OCI-LY7 (cell line): ENCODE data around the gene PDE12. TPM values are rescaled to one million over a fixed set of nuclear protein-coding genes. Genes with fewer than 3 reads are reported as not detected.
"Not testable (repeated sequence)": the region's sequence is repeated elsewhere in the genome, so short reads cannot be mapped to it uniquely, and the experiment has no call there.

Experiments
- BruUV-seq: library from RNA; stranded (reverse); fragments of 400-500 nt; replicated peaks from 2 replicates; lab custom pipeline; 2021; lab: Mats Ljungman, UMichigan
- CTCF ChIA-PET: fragments of 300-600 bp; sonication (Branson Sonifier 250); formaldehyde crosslinking; loops from one replicate; lab custom pipeline; 2022; ENCODE audit warnings: antibody characterized with exemption; ENCODE audit not compliant: unreplicated experiment; lab: Charles Lee
- POLR2A ChIA-PET: fragments of 300-600 bp; sonication (Branson Sonifier 250); formaldehyde crosslinking; loops from one replicate; lab custom pipeline; 2022; ENCODE audit warnings: antibody characterized with exemption; lab: Charles Lee
- DNase-seq: peaks from one replicate; pipeline ENCODE4 v3.0.0-alpha.2; 2015; ENCODE audit warnings: low spot score
- H2AFZ ChIP-seq: fragments of 200-600 bp; sonication (generic), shearing (Covaris generic); 2 replicates; pipeline ENCODE4 v1.6.1; 2014; ENCODE audit warnings: mild to moderate bottlenecking, antibody characterized with exemption, low read length, moderate library complexity
- H3K27ac ChIP-seq: fragments of 200-600 bp; sonication (generic); 2 replicates; pipeline ENCODE4 v1.5.1; 2014; ENCODE audit warnings: mixed run types, low read depth, mild to moderate bottlenecking, moderate library complexity, low read length, inconsistent platforms; ENCODE audit not compliant: poor library complexity, severe bottlenecking
- H3K36me3 ChIP-seq: fragments of 200-600 bp; sonication (generic); 2 replicates; pipeline ENCODE4 v1.6.1; 2014; ENCODE audit warnings: mild to moderate bottlenecking, antibody characterized with exemption, low read length, moderate library complexity, mixed read lengths; ENCODE audit not compliant: insufficient read depth
- H3K4me1 ChIP-seq: fragments of 200-600 bp; sonication (generic); 2 replicates; pipeline ENCODE4 v1.5.1; 2014; ENCODE audit warnings: mild to moderate bottlenecking, low read length; ENCODE audit not compliant: insufficient read depth, poor library complexity, severe bottlenecking
- H3K4me2 ChIP-seq: fragments of 200-600 bp; sonication (generic); 2 replicates; pipeline ENCODE4 v1.6.1; 2014; ENCODE audit warnings: mild to moderate bottlenecking, low read length
- H3K4me3 ChIP-seq: fragments of 200-600 bp; sonication (generic); 2 replicates; pipeline ENCODE4 v1.5.1; 2014; ENCODE audit warnings: mild to moderate bottlenecking, low read depth, low read length; ENCODE audit not compliant: poor library complexity, severe bottlenecking
- H3K79me2 ChIP-seq: fragments of 200-600 bp; sonication (generic); 2 replicates; pipeline ENCODE4 v1.6.1; 2016; ENCODE audit warnings: low read depth, mild to moderate bottlenecking, low read length, moderate library complexity, mixed read lengths; ENCODE audit not compliant: insufficient read depth
- H3K9me2 ChIP-seq: fragments of 200-600 bp; sonication (generic); 2 replicates; pipeline ENCODE4 v1.6.1; 2016; ENCODE audit warnings: mild to moderate bottlenecking, low read length, mixed read lengths; ENCODE audit not compliant: insufficient read depth
- H3K9me3 ChIP-seq: fragments of 200-600 bp; sonication (generic); 2 replicates; pipeline ENCODE4 v1.6.1; 2014; ENCODE audit warnings: mild to moderate bottlenecking, mixed run types, low read length, mixed read lengths
- H4K20me1 ChIP-seq: fragments of 200-600 bp; sonication (generic); 2 replicates; pipeline ENCODE4 v1.6.1; 2014; ENCODE audit warnings: mild to moderate bottlenecking, antibody characterized with exemption, low read length, moderate library complexity, mixed read lengths; ENCODE audit not compliant: insufficient read depth
- EZH2phosphoT487 ChIP-seq: fragments of 200-600 bp; sonication (generic); IDR thresholded peaks from 2 replicates; pipeline ENCODE4 v1.6.1; 2018; ENCODE audit warnings: low read depth, borderline replicate concordance, mild to moderate bottlenecking, mixed run types, antibody characterized with exemption, low read length, moderate library complexity, mixed read lengths
- intact Hi-C: fragments of 100-400 bp; cut with micrococcal nuclease; formaldehyde crosslinking; loops from one replicate; pipeline ENCODE4 v1.10.0; 2022; ENCODE audit not compliant: unreplicated experiment
- total RNA-seq, 2 experiments: library from RNA; depleted of rRNA in 1 of 2; stranded (reverse); fragments of >200 nt in 1 of 2; shearing (Covaris generic) in 1 of 2; gene quantifications; 2 replicates each; pipeline ENCODE4 v1.2.3, GENCODE V29; 2014 to 2022
- TF ChIP-seq, protein P1 (sequence below): fragments of 200-600 bp; sonication (generic); conservative IDR thresholded peaks from 2 replicates; pipeline ENCODE4 v1.5.1; 2014; ENCODE audit warnings: mild to moderate bottlenecking, antibody characterized with exemption, low read length, moderate library complexity, mixed read lengths

The PDE12 gene
- total RNA-seq, 2 experiments from 2014 or later, result 19.3 to 29.7 TPM

DNA sequence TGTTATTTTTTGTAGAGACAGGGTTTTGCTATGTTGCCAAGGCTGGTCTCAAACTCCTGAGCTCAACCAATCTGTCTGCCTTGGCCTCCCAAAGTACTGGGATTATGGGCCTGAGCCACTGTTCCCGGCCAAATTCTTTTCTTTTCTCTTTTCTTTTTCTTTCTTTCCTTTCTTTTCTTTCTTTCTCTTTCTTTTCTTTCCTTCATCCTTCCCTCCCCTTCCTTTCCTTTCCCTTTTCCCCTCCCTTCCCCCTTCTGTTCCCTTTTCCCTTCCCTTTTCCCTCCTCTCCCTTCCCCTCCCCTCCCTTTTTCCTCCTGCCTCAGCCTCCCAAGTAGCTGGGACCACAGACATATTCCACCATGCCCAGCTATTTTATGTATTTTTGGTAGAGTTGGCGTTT, 44.1 kb downstream of the PDE12 start:
- peaks cover 16% of the 10 kb centered on the region for H3K4me1 ChIP-seq
- no TSS peak for BruUV-seq
- no peak overlapping the region for H3K4me3 ChIP-seq
- H3K36me3 ChIP-seq, result peaks cover 21% of the 10 kb centered on the region
- H3K79me2 ChIP-seq, result peaks cover 35% of the 10 kb centered on the region
- H3K9me3 ChIP-seq, result 0 out of 2 replicates have a peak, but pooled peaks cover 1% of the 10 kb centered on the region
- ChIA-PET CTCF (no interaction called here), POLR2A (interaction anchor here (0.6 to 1.7 kb wide), 5 partner anchors 58 to 164 kb away, joined by 3 to 5 read pairs (median 3); no protein-coding TSS in a partner anchor)
- intact Hi-C loops, result no loop called here
- DNase-seq, result no peak
- TF ChIP-seq, protein P1, sequence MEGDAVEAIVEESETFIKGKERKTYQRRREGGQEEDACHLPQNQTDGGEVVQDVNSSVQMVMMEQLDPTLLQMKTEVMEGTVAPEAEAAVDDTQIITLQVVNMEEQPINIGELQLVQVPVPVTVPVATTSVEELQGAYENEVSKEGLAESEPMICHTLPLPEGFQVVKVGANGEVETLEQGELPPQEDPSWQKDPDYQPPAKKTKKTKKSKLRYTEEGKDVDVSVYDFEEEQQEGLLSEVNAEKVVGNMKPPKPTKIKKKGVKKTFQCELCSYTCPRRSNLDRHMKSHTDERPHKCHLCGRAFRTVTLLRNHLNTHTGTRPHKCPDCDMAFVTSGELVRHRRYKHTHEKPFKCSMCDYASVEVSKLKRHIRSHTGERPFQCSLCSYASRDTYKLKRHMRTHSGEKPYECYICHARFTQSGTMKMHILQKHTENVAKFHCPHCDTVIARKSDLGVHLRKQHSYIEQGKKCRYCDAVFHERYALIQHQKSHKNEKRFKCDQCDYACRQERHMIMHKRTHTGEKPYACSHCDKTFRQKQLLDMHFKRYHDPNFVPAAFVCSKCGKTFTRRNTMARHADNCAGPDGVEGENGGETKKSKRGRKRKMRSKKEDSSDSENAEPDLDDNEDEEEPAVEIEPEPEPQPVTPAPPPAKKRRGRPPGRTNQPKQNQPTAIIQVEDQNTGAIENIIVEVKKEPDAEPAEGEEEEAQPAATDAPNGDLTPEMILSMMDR, result no peak
- TF ChIP-seq EZH2phosphoT487, result no peak
- H2AFZ ChIP-seq, result no peak overlapping the region
- peaks cover 15% of the 10 kb centered on the region for H4K20me1 ChIP-seq
- no peak overlapping the region for H3K27ac ChIP-seq
- no peak overlapping the region for H3K4me2 ChIP-seq
- H3K9me2 ChIP-seq, result no peaks in the 10 kb centered on the region

DNA sequence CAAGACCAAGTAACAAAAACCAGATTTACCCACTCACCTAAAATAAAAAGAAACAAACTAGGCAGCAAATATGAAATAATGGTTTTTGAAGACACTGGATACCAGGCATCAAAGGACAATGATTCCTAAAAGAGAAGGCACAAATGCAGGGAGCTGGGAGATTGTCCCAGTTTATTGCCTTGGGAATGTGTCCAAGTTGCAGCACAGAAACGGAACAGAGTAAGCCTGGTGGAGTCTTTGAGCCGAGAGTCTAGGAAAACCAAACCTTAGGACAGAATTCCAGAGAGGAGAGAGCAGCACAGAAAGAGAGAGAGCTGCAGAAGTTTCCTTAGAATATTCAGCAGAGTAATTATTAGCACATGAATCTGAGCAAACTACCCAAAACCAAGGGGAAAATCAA, 48.9 kb downstream of the PDE12 start:
- H2AFZ ChIP-seq, result no peak overlapping the region
- intact Hi-C loops, result no loop called here
- H3K9me2 ChIP-seq, result no peaks in the 10 kb centered on the region
- H3K4me3 ChIP-seq, result no peak overlapping the region
- no peak for DNase-seq
- H3K79me2 ChIP-seq, result no peaks in the 10 kb centered on the region
- no TSS peak for BruUV-seq
- TF ChIP-seq, protein P1, result no peak
- no peak for TF ChIP-seq EZH2phosphoT487
- POLR2A ChIA-PET, result no interaction called here
- H4K20me1 ChIP-seq, result no peaks in the 10 kb centered on the region
- H3K36me3 ChIP-seq, result peaks cover 18% of the 10 kb centered on the region
- 0 out of 2 replicates have a peak, but pooled peaks cover 6% of the 10 kb centered on the region for H3K9me3 ChIP-seq
- H3K4me2 ChIP-seq, result no peak overlapping the region
- CTCF ChIA-PET, result no interaction called here
- no peaks in the 10 kb centered on the region for H3K4me1 ChIP-seq
- no peak overlapping the region for H3K27ac ChIP-seq

DNA sequence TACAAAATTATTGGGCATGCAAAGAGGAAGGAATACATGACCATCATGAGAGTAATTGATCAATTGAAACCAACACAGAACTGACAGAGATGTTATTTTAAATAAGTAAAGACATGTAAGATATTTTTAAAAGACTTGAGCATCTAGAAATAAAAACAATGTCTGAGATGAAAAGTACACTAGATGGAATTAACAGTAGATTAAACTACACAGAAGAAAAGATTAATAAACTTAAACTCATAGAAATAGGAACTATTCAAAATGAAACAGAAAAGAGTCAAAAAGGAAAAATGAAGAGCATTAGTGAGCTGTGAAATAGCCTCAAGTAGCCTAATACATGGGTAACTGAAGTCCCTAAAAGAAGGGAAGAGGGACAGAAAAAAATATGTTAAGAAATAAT, 49.6 kb downstream of the PDE12 start:
- DNase-seq, result no peak
- no TSS peak for BruUV-seq
- H4K20me1 ChIP-seq, result no peaks in the 10 kb centered on the region
- no peak overlapping the region for H3K4me3 ChIP-seq
- intact Hi-C loops, result no loop called here
- no peak overlapping the region for H2AFZ ChIP-seq
- H3K79me2 ChIP-seq, result no peaks in the 10 kb centered on the region
- ChIA-PET CTCF (no interaction called here), POLR2A (no interaction called here)
- H3K4me1 ChIP-seq, result no peaks in the 10 kb centered on the region
- H3K27ac ChIP-seq, result no peak overlapping the region
- H3K9me2 ChIP-seq, result no peaks in the 10 kb centered on the region
- H3K9me3 ChIP-seq, result 0 out of 2 replicates have a peak, but pooled peaks cover 6% of the 10 kb centered on the region
- no peak for TF ChIP-seq EZH2phosphoT487
- H3K4me2 ChIP-seq, result no peak overlapping the region
- peaks cover 15% of the 10 kb centered on the region for H3K36me3 ChIP-seq

DNA sequence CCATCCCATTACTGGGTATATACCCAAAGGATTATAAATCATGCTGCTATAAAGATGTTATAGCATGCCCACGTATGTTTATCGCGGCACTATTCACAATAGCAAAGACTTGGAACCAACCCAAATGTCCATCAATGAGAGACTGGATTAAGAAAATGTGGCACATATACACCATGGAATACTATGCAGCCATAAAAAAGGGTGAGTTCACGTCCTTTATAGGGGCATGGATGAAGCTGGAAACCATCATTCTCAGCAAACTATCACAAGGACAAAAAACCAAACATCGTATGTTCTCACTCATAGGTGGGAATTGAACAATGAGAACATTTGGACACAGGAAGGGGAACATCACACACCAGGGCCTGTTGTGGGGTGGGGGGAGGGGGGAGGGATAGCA, 55.8 kb downstream of the PDE12 start:
- H3K79me2 ChIP-seq, H3K9me2 ChIP-seq, H3K36me3 ChIP-seq, H3K9me3 ChIP-seq, H3K27ac ChIP-seq, CTCF ChIA-PET, intact Hi-C loops, H3K4me1 ChIP-seq, H3K4me3 ChIP-seq, H3K4me2 ChIP-seq, BruUV-seq, H2AFZ ChIP-seq, H4K20me1 ChIP-seq, DNase-seq: not testable (repeated sequence)
- POLR2A ChIA-PET, result interaction anchor here (0.6 kb wide), 1 partner anchor 535 kb away, joined by 3 read pairs; no protein-coding TSS in a partner anchor
